Neutrophil (primary cell): Measurements from ENCODE around the gene STIM1.

Source experiments
- H3K27ac ChIP-seq: fragments of 200-600 bp; sonication (generic); 2 replicates; pipeline ENCODE4 v1.5.1; 2016; ENCODE audit warnings: mild to moderate bottlenecking, moderate library complexity
- H3K27me3 ChIP-seq: fragments of 200-600 bp; sonication (generic); 2 replicates; pipeline ENCODE4 v1.6.0; 2016; ENCODE audit warnings: mild to moderate bottlenecking
- H3K36me3 ChIP-seq: fragments of 200-600 bp; sonication (generic); 2 replicates; pipeline ENCODE4 v1.5.1; 2017
- H3K4me1 ChIP-seq, 2 experiments: fragments of 200-600 bp in 1 of 2; sonication (generic) in 1 of 2; 1 replicate in 1 of 2; 2 replicates in 1 of 2; pipeline versions ENCODE4 v1.5.1 to v1.6.1; 2013 to 2016; ENCODE audit warnings: low read depth in 1 of 2, low read length in 1 of 2, mild to moderate bottlenecking in 1 of 2, moderate library complexity in 1 of 2; ENCODE audit not compliant: control insufficient read depth in 1 of 2, insufficient read depth in 1 of 2
- H3K4me3 ChIP-seq, 2 experiments: fragments of 200-600 bp in 1 of 2; sonication (generic) in 1 of 2; 1 replicate in 1 of 2; 2 replicates in 1 of 2; pipeline ENCODE4 v1.5.1; 2013 to 2016; ENCODE audit warnings: low read depth in 1 of 2, low read length in 1 of 2, mild to moderate bottlenecking in 1 of 2, moderate library complexity in 1 of 2
- H3K9me3 ChIP-seq: fragments of 200-600 bp; sonication (generic); 2 replicates; pipeline ENCODE4 v1.5.1; 2016
- CTCF ChIP-seq: fragments of 200-600 bp; sonication (generic); IDR thresholded peaks from 2 replicates; pipeline ENCODE4 v1.5.1; 2016; ENCODE audit warnings: antibody characterized with exemption

STIM1 gene

DNA sequence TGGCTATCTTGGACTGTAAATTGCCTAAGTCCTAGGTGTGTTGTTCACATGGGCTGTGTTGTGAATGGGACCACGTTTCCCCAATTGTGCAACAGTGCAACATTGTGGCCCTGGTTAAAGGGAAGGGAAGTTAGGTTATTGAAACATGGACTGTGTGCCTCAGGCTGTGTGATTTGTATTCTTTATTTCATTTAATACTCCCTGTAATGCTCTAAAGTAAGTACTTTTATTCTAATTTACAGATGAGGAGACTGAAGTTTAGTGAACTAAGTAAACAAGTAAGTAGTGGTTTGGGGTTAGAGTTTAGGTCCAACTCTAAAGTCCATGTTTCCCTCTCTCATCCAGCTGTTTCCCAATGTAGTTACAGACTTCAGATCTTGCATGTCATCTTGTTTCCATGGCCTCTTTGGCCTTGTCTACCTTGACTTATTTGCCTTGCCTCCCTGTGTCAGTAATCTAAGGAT lies 77.7 kb downstream of the STIM1 start:
- Histone ChIP-seq H3K4me1 (peaks cover 67 to 74% of the 10 kb centered on the region in 2 experiments), H3K9me3 (no peaks in the 10 kb centered on the region), H3K4me3 (no peak overlapping the region), H3K27me3 (no peaks in the 10 kb centered on the region), H3K36me3 (no peaks in the 10 kb centered on the region), H3K27ac (peak overlapping the region; percentile 76)
- TF ChIP-seq CTCF: no peak

- H3K4me3 ChIP-seq: no peak overlapping the region
- H3K9me3 ChIP-seq: no peaks in the 10 kb centered on the region
- no peak for TF ChIP-seq CTCF
- peak overlapping the region; percentile 76 for H3K27ac ChIP-seq
- H3K27me3 ChIP-seq: no peaks in the 10 kb centered on the region
- H3K36me3 ChIP-seq: no peaks in the 10 kb centered on the region
- peaks cover 56 to 60% of the 10 kb centered on the region in 2 experiments for H3K4me1 ChIP-seq
Observed at GRCh38 chr11:3934658-3935057, 79.2 kb downstream of the STIM1 start.

DNA sequence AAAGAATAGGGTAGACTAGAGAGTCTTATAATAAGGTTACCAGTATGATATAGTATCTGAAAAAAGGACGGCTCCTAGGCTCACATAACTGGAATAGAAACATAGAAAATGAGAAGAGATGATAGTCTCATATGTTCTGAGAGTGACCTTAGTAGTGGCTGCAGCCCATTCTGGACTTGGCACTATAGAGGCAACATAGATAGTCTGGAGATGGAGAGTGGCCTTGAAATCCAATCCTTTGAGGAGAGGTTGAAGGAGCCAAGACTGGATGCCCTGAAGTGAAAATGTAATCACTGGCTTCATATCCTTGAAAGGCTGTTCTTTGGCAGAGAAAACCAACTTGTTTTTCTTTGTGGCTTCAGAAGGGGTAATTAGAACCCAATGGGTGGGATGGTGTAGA lies 81.1 kb downstream of the STIM1 start:
- no peaks in the 10 kb centered on the region for H3K36me3 ChIP-seq
- no peak for TF ChIP-seq CTCF
- no peaks in the 10 kb centered on the region for H3K27me3 ChIP-seq
- H3K27ac ChIP-seq: no peak overlapping the region
- H3K4me1 ChIP-seq: peaks cover 41 to 42% of the 10 kb centered on the region in 2 experiments
- no peaks in the 10 kb centered on the region for H3K9me3 ChIP-seq
- no peak overlapping the region for H3K4me3 ChIP-seq

DNA sequence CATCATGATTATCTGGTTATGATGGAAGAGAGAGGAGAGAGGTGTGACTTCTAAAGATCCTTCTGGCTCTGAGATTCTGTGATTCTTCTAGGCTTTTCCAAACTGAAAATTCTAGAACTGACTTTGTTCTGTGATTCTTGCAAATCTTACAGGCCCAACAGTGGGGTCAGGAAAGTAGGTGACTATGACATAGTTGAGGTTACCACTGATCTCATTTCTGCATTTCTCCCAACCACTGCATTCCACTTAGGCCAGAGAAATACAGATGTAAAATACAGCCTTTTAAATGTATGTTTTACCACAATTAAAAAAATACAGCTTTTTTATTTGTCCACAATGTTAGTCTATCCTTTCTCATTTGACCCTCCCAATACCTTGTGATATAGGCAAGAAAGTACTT lies 83.7 kb downstream of the STIM1 start:
- no peak overlapping the region for H3K4me3 ChIP-seq
- H3K4me1 ChIP-seq: peaks cover 31 to 36% of the 10 kb centered on the region in 2 experiments

GRCh38 chr11:3939651-3940190 lies 84.3 kb downstream of the STIM1 start:
- Histone ChIP-seq H3K9me3 (no peaks in the 10 kb centered on the region), H3K4me3 (no peak overlapping the region), H3K4me1 (peaks cover 26 to 35% of the 10 kb centered on the region in 2 experiments), H3K27ac (no peak overlapping the region), H3K27me3 (no peaks in the 10 kb centered on the region), H3K36me3 (no peaks in the 10 kb centered on the region)
- no peak for TF ChIP-seq CTCF

More for the DNA sequence above, 83.7 kb downstream of the STIM1 start:
- no peak for TF ChIP-seq CTCF
- no peaks in the 10 kb centered on the region for H3K36me3 ChIP-seq
- no peaks in the 10 kb centered on the region for H3K9me3 ChIP-seq
- peak overlapping the region; percentile 10 for H3K27ac ChIP-seq
- H3K27me3 ChIP-seq: no peaks in the 10 kb centered on the region
